ENCODE data around the gene CHCHD1.

The CHCHD1 gene

DNA sequence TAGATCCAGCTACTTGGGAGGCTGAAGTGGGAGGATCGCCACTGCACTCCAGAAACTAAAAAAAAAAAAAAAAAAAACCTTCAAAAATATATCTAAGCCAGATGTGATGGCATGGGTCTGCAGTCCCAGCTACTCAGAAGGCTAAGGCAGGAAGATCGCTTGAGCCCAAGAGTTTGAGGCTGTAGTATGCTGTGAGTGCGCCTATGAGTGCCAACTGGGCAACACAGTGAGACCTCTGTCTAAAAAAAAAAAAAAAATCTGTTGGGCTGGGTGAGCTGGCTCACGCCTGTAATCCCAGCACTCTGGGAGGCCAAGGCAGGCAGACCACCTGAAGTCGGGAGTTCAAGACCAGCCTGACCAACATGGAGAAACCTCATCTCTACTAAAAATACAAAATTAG, 2.8 kb upstream of the CHCHD1 start:
- H3K4me3 ChIP-seq (ENCODE audit: low read length), result no peak overlapping the region
- TF ChIP-seq, protein P1, sequence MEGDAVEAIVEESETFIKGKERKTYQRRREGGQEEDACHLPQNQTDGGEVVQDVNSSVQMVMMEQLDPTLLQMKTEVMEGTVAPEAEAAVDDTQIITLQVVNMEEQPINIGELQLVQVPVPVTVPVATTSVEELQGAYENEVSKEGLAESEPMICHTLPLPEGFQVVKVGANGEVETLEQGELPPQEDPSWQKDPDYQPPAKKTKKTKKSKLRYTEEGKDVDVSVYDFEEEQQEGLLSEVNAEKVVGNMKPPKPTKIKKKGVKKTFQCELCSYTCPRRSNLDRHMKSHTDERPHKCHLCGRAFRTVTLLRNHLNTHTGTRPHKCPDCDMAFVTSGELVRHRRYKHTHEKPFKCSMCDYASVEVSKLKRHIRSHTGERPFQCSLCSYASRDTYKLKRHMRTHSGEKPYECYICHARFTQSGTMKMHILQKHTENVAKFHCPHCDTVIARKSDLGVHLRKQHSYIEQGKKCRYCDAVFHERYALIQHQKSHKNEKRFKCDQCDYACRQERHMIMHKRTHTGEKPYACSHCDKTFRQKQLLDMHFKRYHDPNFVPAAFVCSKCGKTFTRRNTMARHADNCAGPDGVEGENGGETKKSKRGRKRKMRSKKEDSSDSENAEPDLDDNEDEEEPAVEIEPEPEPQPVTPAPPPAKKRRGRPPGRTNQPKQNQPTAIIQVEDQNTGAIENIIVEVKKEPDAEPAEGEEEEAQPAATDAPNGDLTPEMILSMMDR (IDR thresholded peaks at IDR 0.05; ENCODE audit: insufficient read depth, low read depth, low read length, missing control alignments), result no peak
- no peak for DNase-seq (ENCODE audit: low read depth)

DNA sequence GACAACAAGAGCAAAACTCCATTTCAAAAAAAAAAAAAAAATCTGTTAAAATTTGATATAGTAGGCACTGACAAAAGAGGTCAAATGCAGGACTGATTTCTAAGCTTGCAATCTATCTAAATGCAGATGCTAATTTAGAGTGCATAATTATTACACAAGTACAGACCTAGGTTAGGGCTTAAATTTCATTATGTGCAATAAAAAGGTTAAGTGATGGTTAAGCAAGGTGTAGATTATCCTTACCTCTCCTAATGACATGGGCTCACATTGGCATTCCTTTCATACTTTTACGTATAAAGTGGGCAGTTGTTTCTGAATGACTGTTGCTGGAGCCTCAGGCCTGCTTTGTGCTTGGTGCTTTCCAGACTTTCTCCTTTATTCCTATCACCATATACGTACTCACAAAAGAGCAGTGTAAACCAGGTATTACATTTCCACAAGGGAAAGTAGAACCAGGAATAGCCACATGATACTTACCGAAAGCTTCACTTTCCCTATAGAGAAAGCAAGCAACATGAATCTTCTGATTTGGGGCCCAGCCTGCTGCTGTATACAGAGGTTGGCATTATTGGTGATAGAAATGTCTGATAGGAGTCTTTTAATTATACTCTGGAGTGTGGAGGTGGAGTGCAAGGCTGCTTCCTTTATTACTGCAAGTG, 2.2 kb upstream of the CHCHD1 start:
- no peak for DNase-seq (ENCODE audit: low read depth)
- no peak overlapping the region for H3K4me3 ChIP-seq (ENCODE audit: low read length)
- TF ChIP-seq, protein P1 (IDR thresholded peaks at IDR 0.05; ENCODE audit: insufficient read depth, low read depth, low read length, missing control alignments), result no peak

DNA sequence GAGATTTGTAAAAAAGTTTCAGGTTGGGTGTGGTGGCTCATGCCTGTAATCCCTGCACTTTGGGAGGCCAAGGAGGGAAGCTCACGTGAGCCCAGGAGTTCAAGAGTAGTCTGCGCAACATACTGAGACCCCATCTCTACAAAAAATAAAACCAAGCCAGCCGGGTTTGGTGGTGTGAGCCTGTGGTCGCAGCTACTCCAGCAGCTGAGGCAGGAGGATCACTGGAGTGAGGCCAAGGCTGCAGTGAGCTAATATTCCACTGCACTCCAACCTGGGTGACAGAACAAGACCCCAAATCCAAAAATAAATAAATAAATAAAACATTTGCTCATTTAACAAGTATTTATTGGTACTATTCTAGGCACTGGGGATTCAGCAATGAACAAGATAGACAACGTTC, 1.5 kb upstream of the CHCHD1 start:
- no peak overlapping the region for H3K4me3 ChIP-seq (ENCODE audit: low read length)
- no peak for DNase-seq (ENCODE audit: low read depth)
- TF ChIP-seq, protein P1 (IDR thresholded peaks at IDR 0.05; ENCODE audit: insufficient read depth, low read depth, low read length, missing control alignments), result no peak

DNA sequence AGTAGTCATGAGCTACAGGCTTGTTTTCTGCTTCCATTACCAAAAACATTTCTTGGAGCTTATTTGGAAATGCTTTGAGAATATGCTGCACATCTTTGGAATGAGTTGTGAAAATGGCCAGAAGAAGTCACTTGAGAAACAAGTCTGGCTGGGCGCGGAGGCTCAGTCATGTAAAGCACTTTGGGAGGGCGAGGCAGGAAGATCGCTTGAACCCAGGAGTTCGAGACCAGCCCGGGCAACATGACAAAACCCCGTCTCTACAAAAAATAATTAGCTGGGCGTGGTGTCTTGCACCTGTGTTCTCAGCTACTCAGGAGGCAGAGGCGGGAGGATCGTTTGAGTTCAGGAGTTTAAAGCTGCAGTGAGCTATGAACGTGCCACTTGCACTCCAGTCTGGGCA, 882 bp upstream of the CHCHD1 start:
- DNase-seq (ENCODE audit: low read depth), result peak; percentile 42
- TF ChIP-seq, protein P1 (IDR thresholded peaks at IDR 0.05; ENCODE audit: insufficient read depth, low read depth, low read length, missing control alignments), result no peak
- peak overlapping the region; percentile 81 for H3K4me3 ChIP-seq (ENCODE audit: low read length)

DNA sequence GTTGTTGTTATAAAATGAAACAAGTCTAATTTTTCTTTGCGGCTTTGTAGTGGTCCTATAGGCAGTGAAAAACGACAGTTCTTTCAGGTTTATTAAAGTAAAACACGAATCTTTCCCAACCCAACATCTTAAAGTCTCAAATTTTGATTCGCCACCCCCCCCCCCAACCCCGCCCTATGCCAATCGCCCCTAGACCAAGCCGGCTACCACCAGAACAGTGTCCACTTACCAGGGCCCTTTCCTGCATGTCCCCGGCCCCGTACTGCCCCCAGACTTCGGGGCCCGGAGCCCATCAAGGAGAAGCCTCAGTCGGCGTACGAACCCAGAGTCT, 335 bp upstream of the CHCHD1 start:
- DNase-seq (ENCODE audit: low read depth), result no peak
- H3K4me3 ChIP-seq (ENCODE audit: low read length), result peak overlapping the region; percentile 81
- TF ChIP-seq, protein P1 (IDR thresholded peaks at IDR 0.05; ENCODE audit: insufficient read depth, low read depth, low read length, missing control alignments), result no peak

DNA sequence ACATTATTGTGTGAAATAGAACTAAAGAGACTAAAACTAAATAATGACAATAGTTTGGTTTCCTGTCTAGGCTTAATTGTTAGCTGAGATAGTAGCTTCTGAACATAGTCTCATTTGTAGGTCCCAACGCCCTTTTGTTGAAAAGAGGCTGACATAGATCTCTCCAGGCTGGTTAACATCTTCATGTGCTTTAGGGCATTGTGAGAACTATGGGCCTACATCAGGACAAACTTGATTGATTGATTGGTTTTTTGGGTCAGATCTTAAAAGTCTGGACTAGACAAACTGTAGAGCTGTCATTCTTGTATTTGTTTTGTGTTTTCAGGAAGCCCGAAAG, 869 bp downstream of the CHCHD1 start:
- peak overlapping the region; percentile 81 for H3K4me3 ChIP-seq (ENCODE audit: low read length)
- TF ChIP-seq, protein P1 (IDR thresholded peaks at IDR 0.05; ENCODE audit: insufficient read depth, low read depth, low read length, missing control alignments), result no peak
- no peak for DNase-seq (ENCODE audit: low read depth)

DNA sequence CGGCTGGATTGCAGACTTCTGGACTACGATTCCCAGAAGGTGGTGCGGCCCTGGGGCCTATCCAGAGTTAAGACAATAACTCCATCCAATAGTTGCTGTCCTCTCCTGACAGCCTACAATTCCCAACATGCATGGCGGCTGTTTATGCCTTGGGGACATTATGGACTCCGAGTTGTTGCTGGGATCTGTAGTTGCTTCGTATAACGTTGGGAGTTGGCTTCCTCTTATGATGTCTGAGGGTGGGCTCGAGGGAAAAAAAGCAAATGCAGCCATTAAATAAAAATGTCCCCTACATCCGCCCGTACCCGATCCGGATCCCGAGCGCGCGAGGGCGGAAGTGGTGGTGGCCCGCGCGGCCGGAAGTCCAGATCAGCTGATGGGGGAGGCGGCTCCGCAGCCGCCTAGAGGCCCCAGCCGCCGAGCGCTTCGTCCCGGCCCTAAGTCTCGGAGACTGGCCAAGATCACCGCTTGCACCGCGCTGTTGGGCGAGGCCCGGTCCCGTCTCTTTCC, 3.4 kb downstream of the CHCHD1 start, which contains the start of gene ZSWIM8:
TSS of gene ZSWIM8 (plus strand) at position 396 of the 510 bp plus-strand sequence. CDS start 273 bp downstream, outside the sequence.
- DNase-seq (ENCODE audit: low read depth), result peak; percentile 95
- TF ChIP-seq, protein P1 (IDR thresholded peaks at IDR 0.05; ENCODE audit: insufficient read depth, low read depth, low read length, missing control alignments), result no peak

More for the DNA sequence above, 3.4 kb downstream of the CHCHD1 start, which contains the start of gene ZSWIM8:
- peak within 1 kb of the TSS; percentile 88 for H3K4me3 ChIP-seq (ENCODE audit: low read length)
